H1 (cell line): Measurements from ENCODE around the gene ELOVL4. TPM values are rescaled to one million over a fixed set of nuclear protein-coding genes. Genes with fewer than 3 reads are reported as not detected.

Experiments used
- CTCF ChIA-PET: fragments of 300-600 bp; sonication (Branson Sonifier 250); formaldehyde crosslinking; loops from one replicate; lab custom pipeline; 2021; ENCODE audit not compliant: partially characterized antibody; lab: Charles Lee
- POLR2A ChIA-PET: fragments of 300-600 bp; sonication (Branson Sonifier 250); formaldehyde crosslinking; loops from one replicate; lab custom pipeline; 2021; ENCODE audit warnings: inconsistent platforms; ENCODE audit not compliant: partially characterized antibody; lab: Charles Lee
- DNase-seq, 2 experiments: peaks; one replicate each; pipeline versions ENCODE4 v3.0.0 to v3.0.0-alpha.2; 2010 to 2022; ENCODE audit warnings: low spot score in 2 of 2, low read depth in 1 of 2, mixed read lengths in 1 of 2
- FAIRE-seq: peaks from 2 replicates; lab custom pipeline; 2011; peaks lifted over from hg19 to GRCh38; lab: Jason Lieb, UNC
- H2AFZ ChIP-seq: 2 replicates; pipeline ENCODE4 v1.8.1; 2012; ENCODE audit warnings: low read length, inconsistent platforms
- H2AK5ac ChIP-seq: 2 replicates; pipeline ENCODE4 v1.6.1; 2013; ENCODE audit warnings: low read depth, low read length
- H2BK120ac ChIP-seq: replicated peaks from 2 replicates; pipeline ENCODE3; 2013; ENCODE audit warnings: low read depth, low read length, inconsistent platforms
- H2BK12ac ChIP-seq: 2 replicates; pipeline ENCODE4 v1.6.1; 2013; ENCODE audit warnings: low read depth, low read length
- H2BK15ac ChIP-seq: 2 replicates; pipeline ENCODE4 v1.6.1; 2013; ENCODE audit warnings: low read length
- H2BK20ac ChIP-seq: 2 replicates; pipeline ENCODE4 v1.6.1; 2013; ENCODE audit warnings: low read length
- H2BK5ac ChIP-seq: 2 replicates; pipeline ENCODE4 v1.6.1; 2013; ENCODE audit warnings: low read depth, low read length
- H3K14ac ChIP-seq: 2 replicates; pipeline ENCODE4 v1.6.1; 2013; ENCODE audit warnings: inconsistent platforms; ENCODE audit not compliant: insufficient read length
- H3K18ac ChIP-seq: 2 replicates; pipeline ENCODE4 v1.6.1; 2013; ENCODE audit warnings: low read length; ENCODE audit errors: extremely low read depth
- H3K23ac ChIP-seq: 2 replicates; pipeline ENCODE4 v1.6.1; 2013; ENCODE audit warnings: inconsistent platforms; ENCODE audit not compliant: insufficient read length
- H3K23me2 ChIP-seq: 2 replicates; pipeline ENCODE4 v1.6.1; 2013; ENCODE audit warnings: low read depth, low read length
- H3K27ac ChIP-seq: 2 replicates; pipeline ENCODE4 v1.6.1; 2011; ENCODE audit warnings: low read depth, low read length, inconsistent platforms
- H3K27me3 ChIP-seq, 4 experiments: replicated peaks in 1 of 4; 1 replicate in 1 of 4; 2 replicates in 3 of 4; pipeline versions ENCODE4 v1.6.1 to v1.8.1; 2011 to 2013; ENCODE audit warnings: low read length in 3 of 4, mild to moderate bottlenecking in 3 of 4, inconsistent platforms in 2 of 4, mixed read lengths in 2 of 4, moderate library complexity in 1 of 4; ENCODE audit not compliant: control insufficient read depth in 3 of 4, insufficient read depth in 3 of 4; ENCODE audit errors: extremely low read depth in 1 of 4
- H3K36me3 ChIP-seq, 4 experiments: 2 replicates each; pipeline versions ENCODE4 v1.6.1 to v1.8.1; 2011 to 2013; ENCODE audit warnings: mild to moderate bottlenecking in 4 of 4, low read length in 3 of 4, moderate library complexity in 2 of 4, control low read depth in 1 of 4, inconsistent platforms in 1 of 4; ENCODE audit not compliant: insufficient read depth in 4 of 4, control insufficient read depth in 2 of 4
- H3K4ac ChIP-seq: replicated peaks from 2 replicates; pipeline ENCODE3; 2013; ENCODE audit warnings: low read length, low read depth, mixed read lengths, inconsistent platforms; ENCODE audit not compliant: insufficient read length
- H3K4me1 ChIP-seq, 4 experiments: replicated peaks in 1 of 4; 1 replicate in 1 of 4; 2 replicates in 3 of 4; pipeline versions ENCODE4 v1.6.1 to v1.8.1; 2011 to 2013; ENCODE audit warnings: low read length in 3 of 4, inconsistent platforms in 2 of 4, mixed read lengths in 1 of 4; ENCODE audit not compliant: insufficient read depth in 4 of 4, control insufficient read depth in 3 of 4
- H3K4me2 ChIP-seq, 2 experiments: 2 replicates each; pipeline versions ENCODE4 v1.6.1 to v1.8.1; 2011 to 2013; ENCODE audit warnings: low read depth in 2 of 2, low read length in 2 of 2, control low read depth in 1 of 2, inconsistent platforms in 1 of 2, mild to moderate bottlenecking in 1 of 2; ENCODE audit not compliant: insufficient read depth in 1 of 2
- H3K4me3 ChIP-seq, 4 experiments: fragments of 200-600, 300-600 bp in 1 of 4; sonication (generic), shearing (Covaris generic), sonication (Bioruptor Twin) in 1 of 4; 2 replicates each; pipeline versions ENCODE4 v1.5.1 to v1.8.1; 2011 to 2016; ENCODE audit warnings: low read length in 4 of 4, low read depth in 3 of 4, control low read depth in 2 of 4, inconsistent platforms in 2 of 4, mild to moderate bottlenecking in 2 of 4, mixed read lengths in 1 of 4, moderate library complexity in 1 of 4; ENCODE audit not compliant: insufficient read depth in 2 of 4; ENCODE audit errors: extremely low read depth in 1 of 4
- H3K56ac ChIP-seq: replicated peaks from 2 replicates; pipeline ENCODE3; 2013; ENCODE audit warnings: low read depth, mild to moderate bottlenecking, mixed read lengths, low read length, inconsistent platforms; ENCODE audit not compliant: insufficient read length
- H3K79me1 ChIP-seq: 2 replicates; pipeline ENCODE4 v1.6.1; 2013; ENCODE audit warnings: low read depth, low read length, control low read depth
- H3K79me2 ChIP-seq, 2 experiments: 2 replicates each; pipeline versions ENCODE4 v1.6.1 to v1.8.1; 2012 to 2013; ENCODE audit warnings: low read length in 2 of 2, mild to moderate bottlenecking in 2 of 2, inconsistent platforms in 1 of 2; ENCODE audit not compliant: insufficient read depth in 2 of 2, control insufficient read depth in 1 of 2
- H3K9ac ChIP-seq, 4 experiments: replicated peaks in 1 of 4; 1 replicate in 1 of 4; 2 replicates in 3 of 4; pipeline versions ENCODE4 v1.6.1 to v1.8.1; 2011 to 2013; ENCODE audit warnings: low read depth in 3 of 4, low read length in 3 of 4, control low read depth in 2 of 4, mild to moderate bottlenecking in 2 of 4, moderate library complexity in 2 of 4, inconsistent platforms in 1 of 4; ENCODE audit errors: extremely low read depth in 1 of 4
- H3K9me3 ChIP-seq, 2 experiments: 2 replicates each; pipeline versions ENCODE4 v1.6.1 to v1.8.1; 2012 to 2013; ENCODE audit warnings: mild to moderate bottlenecking in 2 of 2, moderate library complexity in 2 of 2, control low read depth in 1 of 2, inconsistent platforms in 1 of 2, low read depth in 1 of 2, low read length in 1 of 2, mixed read lengths in 1 of 2; ENCODE audit not compliant: insufficient read depth in 2 of 2
- H4K20me1 ChIP-seq, 2 experiments: replicated peaks in 1 of 2; 2 replicates each; pipeline versions ENCODE3 to v1.8.1; 2011 to 2013; ENCODE audit warnings: inconsistent platforms in 2 of 2, low read length in 2 of 2, mild to moderate bottlenecking in 1 of 2; ENCODE audit not compliant: insufficient read depth in 2 of 2, control insufficient read depth in 1 of 2
- H4K5ac ChIP-seq: 2 replicates; pipeline ENCODE4 v1.6.1; 2013; ENCODE audit warnings: low read length, low read depth, mixed read lengths, inconsistent platforms; ENCODE audit not compliant: insufficient read length
- H4K8ac ChIP-seq: 2 replicates; pipeline ENCODE4 v1.8.0; 2013; ENCODE audit warnings: mild to moderate bottlenecking, moderate library complexity, low read length, inconsistent platforms; ENCODE audit not compliant: insufficient read depth; ENCODE audit errors: extremely low read depth
- H4K91ac ChIP-seq: replicated peaks from 2 replicates; pipeline ENCODE3; 2013; ENCODE audit warnings: low read length, mixed read lengths, inconsistent platforms; ENCODE audit not compliant: insufficient read length
- BACH1 ChIP-seq: IDR thresholded peaks from 2 replicates; pipeline ENCODE4 v1.6.1; 2012; ENCODE audit warnings: low read length, improper control_type of control experiment
- GABPA ChIP-seq: IDR thresholded peaks from 2 replicates; pipeline ENCODE4 v1.6.1; 2011; ENCODE audit warnings: mild to moderate bottlenecking, low read length, moderate library complexity, borderline replicate concordance; ENCODE audit not compliant: insufficient read depth
- HDAC6 ChIP-seq: IDR thresholded peaks from one replicate; pipeline ENCODE4 v1.7.1; 2012; ENCODE audit warnings: low read depth, mild to moderate bottlenecking, inconsistent platforms, low read length, moderate library complexity
- RAD21 ChIP-seq, 2 experiments: IDR thresholded peaks in 1 of 2; conservative IDR thresholded peaks in 1 of 2; 2 replicates each; pipeline ENCODE4 v1.6.1; 2011; ENCODE audit warnings: low read depth in 2 of 2, low read length in 2 of 2, improper control_type of control experiment in 1 of 2, inconsistent platforms in 1 of 2, mild to moderate bottlenecking in 1 of 2, moderate library complexity in 1 of 2
- SIRT6 ChIP-seq: IDR thresholded peaks from one replicate; pipeline ENCODE4 v1.7.1; 2012; ENCODE audit warnings: low read length, inconsistent platforms
- SP1 ChIP-seq: IDR thresholded peaks from 2 replicates; pipeline ENCODE4 v1.6.1; 2011; ENCODE audit warnings: low read depth, low read length
- SRF ChIP-seq: IDR thresholded peaks from 2 replicates; pipeline ENCODE4 v1.6.1; 2011; ENCODE audit warnings: mild to moderate bottlenecking, low read depth, low read length, moderate library complexity
- WGBS, 2 experiments: shearing (Covaris generic) in 1 of 2; methylation state at CpG; one replicate each; pipeline versions ENCODE4 v1.1.6 to v1.1.7; 2013 to 2015; ENCODE audit warnings: low lambda C conversion rate in 2 of 2, mixed read lengths in 2 of 2, inconsistent platforms in 1 of 2, low coverage in 1 of 2, missing lambda C conversion rate in 1 of 2; ENCODE audit not compliant: insufficient replicate concordance in 2 of 2, insufficient coverage in 1 of 2, insufficient read length in 1 of 2; ENCODE audit errors: extremely low coverage in 1 of 2, missing lambda C conversion rate in 1 of 2; 5-methylcytosine and 5-hydroxymethylcytosine counted together
- polyA plus RNA-seq, 7 experiments: library from polyadenylated mRNA; depleted of rRNA in 3 of 7; stranded (reverse) in 5 of 7; unstranded in 2 of 7; fragments of >200 nt in 5 of 7; fragments of 200-250 nt in 2 of 7; gene quantifications; 1 replicate in 5 of 7; 2 replicates in 1 of 7; 4 replicates in 1 of 7; pipeline versions ENCODE4 v1.2.1 to v1.2.3, GENCODE V29; 2011 to 2013; ENCODE audit warnings: missing spikeins in 2 of 7, mixed read lengths in 2 of 7
- total RNA-seq: library from RNA; stranded (reverse); fragmentation: NEBNext Ultra II Directional; extraction: Animal tissue kit (Norgen Biotek cat#: 25700); gene quantifications from 2 replicates; pipeline ENCODE4 v1.2.1, GENCODE V29; 2021
- TF ChIP-seq, protein P1 (sequence below): IDR thresholded peaks from 2 replicates; pipeline ENCODE4 v1.6.1; 2012; ENCODE audit warnings: inconsistent platforms

The ELOVL4 gene
- total and polyA plus RNA-seq, 2 of the 8 experiments (the other 6 are each of a cell fraction or from before 2014, with no cell fraction given) = 2.0 to 15.0 TPM

DNA sequence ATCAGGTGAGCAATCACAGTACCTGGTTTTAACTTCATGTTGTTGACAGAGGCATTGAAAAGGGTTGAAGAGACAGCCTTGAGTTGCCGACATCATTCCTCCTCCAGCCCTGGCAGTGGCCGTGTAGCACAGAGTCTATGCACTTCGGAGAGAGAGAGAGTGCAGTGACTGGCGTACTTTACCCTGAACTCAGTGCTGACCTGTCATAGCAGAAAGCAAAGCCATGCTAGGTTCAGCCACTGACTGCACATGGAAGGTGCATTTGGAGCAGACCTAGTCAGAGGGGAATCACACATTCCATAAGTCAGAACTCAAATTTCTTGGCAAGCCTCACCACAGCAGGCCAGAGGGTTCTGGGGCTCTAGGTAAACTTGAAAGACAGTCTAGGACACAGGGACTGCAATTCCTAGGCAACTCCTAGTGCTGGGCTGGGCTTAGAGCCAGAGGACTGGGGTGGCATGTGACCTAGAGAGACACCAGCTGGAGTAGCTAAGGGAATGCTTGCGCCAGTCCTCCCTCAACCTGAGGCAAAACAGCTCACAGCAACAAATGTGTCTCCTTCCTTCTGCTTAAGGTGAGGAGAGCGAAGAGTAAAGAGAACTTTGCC lies 69.1 kb downstream of the ELOVL4 start:
- Histone ChIP-seq H3K9me3 (no peaks in the 10 kb centered on the region), H2BK120ac (no peak overlapping the region), H3K4me3 (no peak overlapping the region), H3K56ac (no peak overlapping the region), H4K91ac (no peak overlapping the region), H3K14ac (no peak overlapping the region), H2BK12ac (no peak overlapping the region), H3K36me3 (no peaks in the 10 kb centered on the region), H2AFZ (no peak overlapping the region), H3K4me1 (no peaks in the 10 kb centered on the region), H3K18ac (no peak overlapping the region), H3K27me3 (no peaks in the 10 kb centered on the region), H3K9ac (no peak overlapping the region), H3K4me2 (no peak overlapping the region), H4K5ac (no peak overlapping the region), H3K4ac (no peak overlapping the region), H3K27ac (no peak overlapping the region), H2AK5ac (no peak overlapping the region), H3K23ac (no peak overlapping the region), H2BK5ac (no peak overlapping the region), H3K79me1 (no peaks in the 10 kb centered on the region), H2BK20ac (no peak overlapping the region), H3K79me2 (no peaks in the 10 kb centered on the region), H4K8ac (no peak overlapping the region), H4K20me1 (no peaks in the 10 kb centered on the region), H3K23me2 (no peaks in the 10 kb centered on the region), H2BK15ac (no peak overlapping the region)
- no peak for FAIRE-seq
- WGBS, 2 experiments = 90% methylated on average over 6 of the region's 6 CpGs; no CpG with 5 or more reads in 1 of the 2 experiments
- ChIA-PET CTCF (interaction anchor here (1.2 to 1.6 kb wide), 2 partner anchors 8 to 71 kb away, joined by 4 to 8 read pairs; no protein-coding TSS in a partner anchor), POLR2A (no interaction called here)
- TF ChIP-seq HDAC6 (no peak), SP1 (no peak), GABPA (no peak), SRF (no peak), BACH1 (no peak), SIRT6 (no peak), RAD21 (IDR thresholded peaks at IDR 0.05 in 1 of 2, conservative IDR thresholded peaks at IDR 0.05 in 1 of 2; ENCODE audit: low read depth in 2 of 2, low read length in 2 of 2) (no peak)
- TF ChIP-seq, protein P1, sequence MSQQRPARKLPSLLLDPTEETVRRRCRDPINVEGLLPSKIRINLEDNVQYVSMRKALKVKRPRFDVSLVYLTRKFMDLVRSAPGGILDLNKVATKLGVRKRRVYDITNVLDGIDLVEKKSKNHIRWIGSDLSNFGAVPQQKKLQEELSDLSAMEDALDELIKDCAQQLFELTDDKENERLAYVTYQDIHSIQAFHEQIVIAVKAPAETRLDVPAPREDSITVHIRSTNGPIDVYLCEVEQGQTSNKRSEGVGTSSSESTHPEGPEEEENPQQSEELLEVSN = no peak
- DNase-seq = no peak
